Measurements from ENCODE around the gene RTN1. TPM values are rescaled to one million over a fixed set of nuclear protein-coding genes. Genes with fewer than 3 reads are reported as not detected.
"Not testable (repeated sequence)": the region's sequence is repeated elsewhere in the genome, so short reads cannot be mapped to it uniquely, and the experiment has no call there.

RTN1 gene
- total RNA-seq, 1 donor from 2014 or later: 2.6 TPM

- H3K27me3 ChIP-seq (ENCODE audit: control insufficient read depth in 3 of 3, insufficient read depth in 3 of 3, low read length in 3 of 3); H3K4me1 ChIP-seq (ENCODE audit: control insufficient read depth in 3 of 3, insufficient read depth in 3 of 3, low read length in 3 of 3); H3K36me3 ChIP-seq (ENCODE audit: control insufficient read depth in 3 of 3, insufficient read depth in 3 of 3, low read length in 3 of 3); H3K9me3 ChIP-seq (ENCODE audit: control insufficient read depth in 3 of 3, low read length in 3 of 3); H3K4me3 ChIP-seq (ENCODE audit: low read length in 3 of 3); H3K9ac ChIP-seq (ENCODE audit: low read depth in 1 of 3, low read length in 3 of 3); H3K27ac ChIP-seq (ENCODE audit: low read depth, low read length): not testable (repeated sequence)
These were observed 223.7 kb downstream of the RTN1 start for GRCh38 chr14:59646832-59647231.

- no peaks in the 10 kb centered on the region for H3K9me3 ChIP-seq (ENCODE audit: control insufficient read depth in 3 of 3, low read length in 3 of 3)
- no peak overlapping the region for H3K9ac ChIP-seq (ENCODE audit: low read depth in 1 of 3, low read length in 3 of 3)
- no peaks in the 10 kb centered on the region for H3K4me1 ChIP-seq (ENCODE audit: control insufficient read depth in 3 of 3, insufficient read depth in 3 of 3, low read length in 3 of 3)
- no peaks in the 10 kb centered on the region for H3K27me3 ChIP-seq (ENCODE audit: control insufficient read depth in 3 of 3, insufficient read depth in 3 of 3, low read length in 3 of 3)
- no peak overlapping the region for H3K27ac ChIP-seq (ENCODE audit: low read depth, low read length)
- no peak overlapping the region for H3K4me3 ChIP-seq (ENCODE audit: low read length in 3 of 3)
- no peaks in the 10 kb centered on the region for H3K36me3 ChIP-seq (ENCODE audit: control insufficient read depth in 3 of 3, insufficient read depth in 3 of 3, low read length in 3 of 3)
These were observed 231.7 kb downstream of the RTN1 start for GRCh38 chr14:59638885-59639284.

GRCh38 chr14:59634617-59635016 lies 236.0 kb downstream of the RTN1 start:
- H3K9ac ChIP-seq (ENCODE audit: low read depth in 1 of 3, low read length in 3 of 3): no peak overlapping the region
- no peaks in the 10 kb centered on the region for H3K4me1 ChIP-seq (ENCODE audit: control insufficient read depth in 3 of 3, insufficient read depth in 3 of 3, low read length in 3 of 3)
- peaks cover 7 to 16% (median 13%) of the 10 kb centered on the region in 3 donors for H3K27me3 ChIP-seq (ENCODE audit: control insufficient read depth in 3 of 3, insufficient read depth in 3 of 3, low read length in 3 of 3)
- no peaks in the 10 kb centered on the region for H3K36me3 ChIP-seq (ENCODE audit: control insufficient read depth in 3 of 3, insufficient read depth in 3 of 3, low read length in 3 of 3)
- no peaks in the 10 kb centered on the region for H3K9me3 ChIP-seq (ENCODE audit: control insufficient read depth in 3 of 3, low read length in 3 of 3)
- no peak overlapping the region for H3K4me3 ChIP-seq (ENCODE audit: low read length in 3 of 3)
- H3K27ac ChIP-seq (ENCODE audit: low read depth, low read length): no peak overlapping the region

GRCh38 chr14:59633486-59633885 lies 237.1 kb downstream of the RTN1 start:
- H3K9me3 ChIP-seq (ENCODE audit: control insufficient read depth in 3 of 3, low read length in 3 of 3): no peaks in the 10 kb centered on the region
- H3K36me3 ChIP-seq (ENCODE audit: control insufficient read depth in 3 of 3, insufficient read depth in 3 of 3, low read length in 3 of 3): no peaks in the 10 kb centered on the region
- no peak overlapping the region for H3K4me3 ChIP-seq (ENCODE audit: low read length in 3 of 3)
- H3K9ac ChIP-seq (ENCODE audit: low read depth in 1 of 3, low read length in 3 of 3): no peak overlapping the region
- H3K27me3 ChIP-seq (ENCODE audit: control insufficient read depth in 3 of 3, insufficient read depth in 3 of 3, low read length in 3 of 3): peaks cover 7 to 18% (median 15%) of the 10 kb centered on the region in 3 donors
- no peaks in the 10 kb centered on the region for H3K4me1 ChIP-seq (ENCODE audit: control insufficient read depth in 3 of 3, insufficient read depth in 3 of 3, low read length in 3 of 3)
- H3K27ac ChIP-seq (ENCODE audit: low read depth, low read length): no peak overlapping the region

GRCh38 chr14:59632381-59632780 lies 238.2 kb downstream of the RTN1 start:
- no peaks in the 10 kb centered on the region for H3K36me3 ChIP-seq (ENCODE audit: control insufficient read depth in 3 of 3, insufficient read depth in 3 of 3, low read length in 3 of 3)
- H3K9me3 ChIP-seq (ENCODE audit: control insufficient read depth in 3 of 3, low read length in 3 of 3): no peaks in the 10 kb centered on the region
- H3K27ac ChIP-seq (ENCODE audit: low read depth, low read length): no peak overlapping the region
- H3K27me3 ChIP-seq (ENCODE audit: control insufficient read depth in 3 of 3, insufficient read depth in 3 of 3, low read length in 3 of 3): peaks cover 7 to 18% (median 15%) of the 10 kb centered on the region in 3 donors
- H3K4me3 ChIP-seq (ENCODE audit: low read length in 3 of 3): no peak overlapping the region
- no peak overlapping the region for H3K9ac ChIP-seq (ENCODE audit: low read depth in 1 of 3, low read length in 3 of 3)
- no peaks in the 10 kb centered on the region for H3K4me1 ChIP-seq (ENCODE audit: control insufficient read depth in 3 of 3, insufficient read depth in 3 of 3, low read length in 3 of 3)

- peaks cover 7 to 18% (median 15%) of the 10 kb centered on the region in 3 donors for H3K27me3 ChIP-seq (ENCODE audit: control insufficient read depth in 3 of 3, insufficient read depth in 3 of 3, low read length in 3 of 3)
- no peak overlapping the region for H3K27ac ChIP-seq (ENCODE audit: low read depth, low read length)
- H3K36me3 ChIP-seq (ENCODE audit: control insufficient read depth in 3 of 3, insufficient read depth in 3 of 3, low read length in 3 of 3): no peaks in the 10 kb centered on the region
These were observed 239.3 kb downstream of the RTN1 start for GRCh38 chr14:59631237-59631636.

GRCh38 chr14:59630288-59630963 lies 240.2 kb downstream of the RTN1 start:
- Histone ChIP-seq H3K9ac (ENCODE audit: low read depth in 1 of 3, low read length in 3 of 3) (no peak overlapping the region), H3K27me3 (ENCODE audit: control insufficient read depth in 3 of 3, insufficient read depth in 3 of 3, low read length in 3 of 3) (peaks cover 7 to 18% (median 15%) of the 10 kb centered on the region in 3 donors), H3K4me3 (ENCODE audit: low read length in 3 of 3) (peak overlapping the region in 2 of 3 donors; percentile 23 to 41), H3K4me1 (ENCODE audit: control insufficient read depth in 3 of 3, insufficient read depth in 3 of 3, low read length in 3 of 3) (no peaks in the 10 kb centered on the region), H3K9me3 (ENCODE audit: control insufficient read depth in 3 of 3, low read length in 3 of 3) (no peaks in the 10 kb centered on the region), H3K36me3 (ENCODE audit: control insufficient read depth in 3 of 3, insufficient read depth in 3 of 3, low read length in 3 of 3) (no peaks in the 10 kb centered on the region), H3K27ac (ENCODE audit: low read depth, low read length) (no peak overlapping the region)

More at GRCh38 chr14:59631237-59631636, 239.3 kb downstream of the RTN1 start:
- Histone ChIP-seq H3K9me3 (ENCODE audit: control insufficient read depth in 3 of 3, low read length in 3 of 3) (no peaks in the 10 kb centered on the region), H3K4me1 (ENCODE audit: control insufficient read depth in 3 of 3, insufficient read depth in 3 of 3, low read length in 3 of 3) (no peaks in the 10 kb centered on the region), H3K4me3 (ENCODE audit: low read length in 3 of 3) (no peak overlapping the region), H3K9ac (ENCODE audit: low read depth in 1 of 3, low read length in 3 of 3) (no peak overlapping the region)

GRCh38 chr14:59629444-59630287 lies 240.9 kb downstream of the RTN1 start:
- H3K27me3 ChIP-seq (ENCODE audit: control insufficient read depth in 3 of 3, insufficient read depth in 3 of 3, low read length in 3 of 3): peaks cover 7 to 18% (median 15%) of the 10 kb centered on the region in 3 donors

GRCh38 chr14:59627011-59627520 lies 243.5 kb downstream of the RTN1 start:
- Histone ChIP-seq H3K27ac (ENCODE audit: low read depth, low read length) (no peak overlapping the region), H3K36me3 (ENCODE audit: control insufficient read depth in 3 of 3, insufficient read depth in 3 of 3, low read length in 3 of 3) (no peaks in the 10 kb centered on the region), H3K4me1 (ENCODE audit: control insufficient read depth in 3 of 3, insufficient read depth in 3 of 3, low read length in 3 of 3) (no peaks in the 10 kb centered on the region), H3K4me3 (ENCODE audit: low read length in 3 of 3) (no peak overlapping the region), H3K9ac (ENCODE audit: low read depth in 1 of 3, low read length in 3 of 3) (no peak overlapping the region), H3K9me3 (ENCODE audit: control insufficient read depth in 3 of 3, low read length in 3 of 3) (no peaks in the 10 kb centered on the region), H3K27me3 (ENCODE audit: control insufficient read depth in 3 of 3, insufficient read depth in 3 of 3, low read length in 3 of 3) (peaks cover 7 to 18% (median 15%) of the 10 kb centered on the region in 3 donors)

More at GRCh38 chr14:59629444-59630287, 240.9 kb downstream of the RTN1 start:
- H3K27ac ChIP-seq (ENCODE audit: low read depth, low read length): no peak overlapping the region
- H3K9me3 ChIP-seq (ENCODE audit: control insufficient read depth in 3 of 3, low read length in 3 of 3): no peaks in the 10 kb centered on the region
- H3K9ac ChIP-seq (ENCODE audit: low read depth in 1 of 3, low read length in 3 of 3): no peak overlapping the region
- no peaks in the 10 kb centered on the region for H3K4me1 ChIP-seq (ENCODE audit: control insufficient read depth in 3 of 3, insufficient read depth in 3 of 3, low read length in 3 of 3)
- no peak overlapping the region for H3K4me3 ChIP-seq (ENCODE audit: low read length in 3 of 3)
- no peaks in the 10 kb centered on the region for H3K36me3 ChIP-seq (ENCODE audit: control insufficient read depth in 3 of 3, insufficient read depth in 3 of 3, low read length in 3 of 3)

- H3K36me3 ChIP-seq (ENCODE audit: control insufficient read depth in 3 of 3, insufficient read depth in 3 of 3, low read length in 3 of 3): no peaks in the 10 kb centered on the region
- no peaks in the 10 kb centered on the region for H3K9me3 ChIP-seq (ENCODE audit: control insufficient read depth in 3 of 3, low read length in 3 of 3)
- no peak overlapping the region for H3K27ac ChIP-seq (ENCODE audit: low read depth, low read length)
- H3K4me3 ChIP-seq (ENCODE audit: low read length in 3 of 3): no peak overlapping the region
- H3K4me1 ChIP-seq (ENCODE audit: control insufficient read depth in 3 of 3, insufficient read depth in 3 of 3, low read length in 3 of 3): no peaks in the 10 kb centered on the region
- H3K27me3 ChIP-seq (ENCODE audit: control insufficient read depth in 3 of 3, insufficient read depth in 3 of 3, low read length in 3 of 3): no peaks in the 10 kb centered on the region
- H3K9ac ChIP-seq (ENCODE audit: low read depth in 1 of 3, low read length in 3 of 3): no peak overlapping the region
These were observed 247.9 kb downstream of the RTN1 start for GRCh38 chr14:59622631-59623030.
